HG02840 (cell line): ENCODE measurements around the gene FHOD1.

Experiments used
- ATAC-seq: cut with Tn5 transposase; IDR thresholded peaks from one replicate; pipeline ENCODE4 v1.9.1; 2021; ENCODE audit warnings: mild to moderate bottlenecking, moderate library complexity, moderate number of reproducible peaks; ENCODE audit not compliant: unreplicated experiment, low FRiP score

The FHOD1 gene

DNA sequence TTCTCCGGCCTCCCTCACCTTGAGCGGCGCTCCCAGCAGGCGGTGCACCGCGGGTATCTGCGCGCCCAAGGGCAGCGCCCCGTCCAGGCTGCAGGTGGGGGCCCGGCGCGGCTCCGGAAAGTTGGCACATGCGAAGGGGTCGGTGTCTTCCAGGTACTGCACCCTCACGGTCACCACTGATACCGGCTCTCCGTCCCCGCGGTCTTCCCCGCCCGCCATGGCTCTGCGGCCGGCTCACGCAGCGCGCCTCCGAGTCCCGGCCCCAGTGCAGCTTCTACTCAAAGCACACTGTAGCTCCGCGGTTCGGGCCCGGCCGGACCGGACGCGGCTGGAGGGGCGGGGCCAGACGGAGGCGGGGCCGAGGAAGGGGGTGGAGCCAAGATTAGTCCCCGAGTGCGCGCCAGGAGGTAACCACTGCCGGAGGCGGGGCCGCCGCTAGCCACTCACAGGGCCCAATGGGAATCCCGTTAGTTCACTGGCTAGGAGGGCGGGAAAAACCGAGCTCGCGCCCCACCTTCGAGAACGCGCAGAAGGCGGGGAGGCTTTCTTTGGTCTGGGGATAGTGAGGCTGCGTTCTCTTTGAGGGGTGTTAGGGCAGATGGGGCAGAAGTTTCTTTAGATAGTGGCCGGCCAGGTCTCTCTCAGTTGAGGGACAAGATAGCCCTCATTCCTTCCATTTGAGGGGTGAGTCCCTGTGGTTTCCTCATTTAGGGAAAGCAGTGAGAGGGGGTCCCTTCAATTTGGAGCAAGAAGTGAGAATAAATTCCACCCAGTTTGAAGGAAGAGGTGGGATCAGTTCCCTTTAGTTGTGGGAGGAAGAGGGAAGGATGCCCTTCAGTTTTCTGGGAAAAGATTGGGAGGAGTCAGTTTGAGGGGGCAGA is at the start of gene FHOD1:
Gene FHOD1, minus strand, starts transcription at position 290 of the 881 bp plus-strand sequence. Its CDS starts 71 bp downstream, at position 219.
- peak; percentile 50 for ATAC-seq

DNA sequence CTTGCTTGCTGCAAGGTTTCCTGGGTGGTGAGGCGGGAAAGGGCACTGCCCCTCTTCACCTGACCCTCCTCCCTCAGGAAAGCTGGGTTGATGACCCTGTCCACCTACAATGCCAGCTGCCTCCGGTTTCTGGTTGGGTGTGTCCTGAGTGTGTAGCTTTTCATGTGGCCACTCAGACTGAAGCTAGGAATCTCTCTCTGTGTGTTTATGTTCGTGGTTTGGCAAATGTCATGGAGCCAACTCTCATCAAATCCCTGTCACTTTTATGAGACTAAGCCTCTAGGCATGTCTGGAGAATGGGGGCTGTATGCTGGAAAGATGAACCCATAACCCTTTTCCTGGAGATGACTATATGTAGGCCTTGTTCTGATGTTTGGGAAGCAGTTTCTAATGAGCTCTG is 49.1 kb upstream of the FHOD1 start:
- ATAC-seq = no peak

DNA sequence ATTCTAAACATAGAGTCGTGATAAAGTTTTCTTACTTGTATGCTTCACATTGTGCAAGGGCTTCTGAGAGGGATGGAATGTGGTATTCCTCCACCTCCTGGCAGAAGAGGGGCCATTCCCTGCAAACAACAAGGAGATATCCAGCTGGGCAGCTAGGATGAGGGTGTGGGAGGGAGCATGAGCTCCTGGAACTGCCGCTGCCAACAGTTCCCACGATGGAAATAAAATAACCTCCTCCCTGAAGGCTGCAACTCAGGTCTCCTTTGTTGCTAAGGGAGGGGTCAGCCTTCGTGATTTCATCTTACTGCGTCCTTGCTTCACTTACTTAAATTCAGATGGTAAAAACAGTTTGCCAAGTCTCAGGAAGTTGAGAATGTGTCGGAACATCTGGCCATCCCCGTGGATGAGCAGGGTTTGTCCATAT is 47.7 kb upstream of the FHOD1 start:
- ATAC-seq = no peak

DNA sequence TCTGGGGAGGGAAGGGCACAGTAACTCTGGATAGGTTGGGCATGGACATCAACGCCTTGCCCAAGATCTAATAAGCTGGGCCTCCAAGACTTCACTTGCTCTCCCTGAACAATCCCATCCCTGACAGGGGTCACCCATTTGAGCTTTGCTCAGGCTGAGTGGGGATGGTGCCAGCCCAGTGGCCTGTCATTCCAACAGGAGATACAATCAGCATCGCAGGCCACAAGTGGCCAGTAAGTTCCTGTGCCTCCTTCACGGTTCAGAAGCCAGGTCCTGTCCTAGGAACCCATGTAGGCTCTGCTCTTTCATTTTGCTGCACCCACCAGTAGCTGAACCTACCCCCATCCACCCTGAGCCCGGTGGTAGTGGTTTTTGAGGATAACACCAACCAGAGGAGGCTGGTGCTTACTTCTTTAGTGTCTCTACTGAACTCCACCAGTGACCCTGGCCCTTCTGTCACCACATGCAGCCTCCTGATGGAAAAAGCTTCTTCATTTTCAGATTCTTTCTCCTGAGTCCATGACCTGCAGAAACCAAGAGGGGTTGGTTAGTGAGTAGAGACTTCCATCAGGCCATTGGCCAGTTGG is 47.0 kb upstream of the FHOD1 start:
- no peak for ATAC-seq

- no peak for ATAC-seq
Measured at GRCh38 chr16:67291461-67291860, 44.2 kb upstream of the FHOD1 start.

- no peak for ATAC-seq
Measured at GRCh38 chr16:67287960-67288359, 40.7 kb upstream of the FHOD1 start.

DNA sequence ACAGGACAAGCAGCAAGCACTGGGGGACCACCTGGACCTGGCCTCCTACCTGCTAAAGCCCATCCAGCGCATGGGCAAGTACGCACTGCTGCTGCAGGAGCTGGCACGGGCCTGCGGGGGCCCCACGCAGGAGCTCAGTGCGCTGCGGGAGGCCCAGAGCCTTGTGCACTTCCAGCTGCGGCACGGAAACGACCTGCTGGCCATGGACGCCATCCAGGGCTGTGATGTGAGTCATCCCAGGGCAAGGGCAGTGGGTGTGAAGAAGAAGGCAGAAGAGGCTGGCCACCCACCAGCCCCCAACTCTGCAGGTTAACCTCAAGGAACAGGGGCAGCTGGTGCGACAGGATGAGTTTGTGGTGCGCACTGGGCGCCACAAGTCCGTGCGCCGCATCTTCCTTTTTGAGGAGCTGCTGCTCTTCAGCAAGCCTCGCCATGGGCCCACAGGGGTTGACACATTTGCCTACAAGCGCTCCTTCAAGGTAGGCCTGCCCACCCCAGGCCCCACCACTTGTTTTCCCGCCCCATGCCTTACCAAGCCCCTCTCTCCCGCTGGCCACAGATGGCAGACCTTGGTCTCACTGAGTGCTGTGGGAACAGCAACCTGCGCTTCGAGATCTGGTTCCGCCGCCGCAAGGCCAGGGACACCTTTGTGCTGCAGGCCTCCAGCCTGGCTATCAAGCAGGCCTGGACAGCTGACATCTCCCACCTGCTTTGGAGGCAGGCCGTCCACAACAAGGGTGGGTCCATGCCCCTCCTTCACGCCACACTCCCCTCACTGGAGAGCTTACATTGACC is 39.4 kb upstream of the FHOD1 start:
- ATAC-seq = no peak

GRCh38 chr16:67284699-67285646 is 37.7 kb upstream of the FHOD1 start:
- ATAC-seq = no peak

DNA sequence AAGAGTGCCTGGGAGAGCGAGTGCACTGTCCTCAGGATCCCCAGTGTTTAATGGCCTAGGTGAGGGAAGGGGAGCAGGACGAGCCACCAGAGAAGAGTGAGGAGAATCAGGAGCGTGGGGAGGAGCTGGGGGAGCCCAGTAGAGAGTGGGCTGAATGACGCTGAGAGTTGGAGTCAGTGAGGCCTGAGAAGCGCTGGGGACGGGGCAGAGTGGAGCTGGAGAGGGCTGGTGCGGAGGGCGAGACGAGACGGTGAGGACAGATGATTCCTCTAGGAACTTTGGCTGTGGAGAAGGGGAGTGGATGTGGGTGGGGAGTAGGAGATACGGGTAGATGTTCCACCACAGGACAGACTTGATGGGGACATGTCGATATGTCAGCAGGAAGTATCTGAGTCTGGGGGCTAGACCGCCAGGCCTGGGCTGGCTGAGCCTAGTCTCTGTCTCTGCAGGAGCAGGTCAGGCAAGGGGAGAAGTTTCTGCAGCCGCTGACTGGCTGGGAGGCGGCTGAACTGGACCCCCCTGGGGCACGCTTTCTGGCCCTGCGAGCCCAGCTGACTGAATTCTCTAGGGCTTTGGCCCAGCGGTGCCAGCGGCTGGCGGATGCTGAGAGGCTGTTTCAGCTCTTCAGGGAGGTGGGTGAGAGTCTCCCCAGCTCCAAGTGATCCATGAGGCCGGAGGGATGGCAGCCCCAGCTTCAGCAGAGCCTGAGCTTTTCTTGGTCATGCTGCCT is 36.7 kb upstream of the FHOD1 start:
- ATAC-seq = no peak

GRCh38 chr16:67283039-67283825 is 36.0 kb upstream of the FHOD1 start:
- no peak for ATAC-seq

DNA sequence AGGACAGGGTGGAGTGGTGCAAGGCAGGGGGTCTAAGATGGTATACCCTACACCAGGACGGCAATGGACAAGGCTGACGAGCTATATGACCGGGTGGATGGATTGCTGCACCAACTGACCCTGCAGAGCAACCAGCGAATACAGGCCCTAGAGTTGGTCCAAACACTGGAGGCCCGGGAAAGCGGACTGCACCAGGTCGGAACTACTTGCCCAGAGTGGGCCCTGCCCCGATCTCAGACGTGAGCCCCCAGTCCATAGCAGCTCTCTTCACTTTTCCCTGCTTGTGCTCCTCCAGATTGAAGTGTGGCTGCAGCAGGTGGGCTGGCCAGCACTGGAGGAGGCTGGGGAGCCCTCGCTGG is 35.1 kb upstream of the FHOD1 start:
- no peak for ATAC-seq

DNA sequence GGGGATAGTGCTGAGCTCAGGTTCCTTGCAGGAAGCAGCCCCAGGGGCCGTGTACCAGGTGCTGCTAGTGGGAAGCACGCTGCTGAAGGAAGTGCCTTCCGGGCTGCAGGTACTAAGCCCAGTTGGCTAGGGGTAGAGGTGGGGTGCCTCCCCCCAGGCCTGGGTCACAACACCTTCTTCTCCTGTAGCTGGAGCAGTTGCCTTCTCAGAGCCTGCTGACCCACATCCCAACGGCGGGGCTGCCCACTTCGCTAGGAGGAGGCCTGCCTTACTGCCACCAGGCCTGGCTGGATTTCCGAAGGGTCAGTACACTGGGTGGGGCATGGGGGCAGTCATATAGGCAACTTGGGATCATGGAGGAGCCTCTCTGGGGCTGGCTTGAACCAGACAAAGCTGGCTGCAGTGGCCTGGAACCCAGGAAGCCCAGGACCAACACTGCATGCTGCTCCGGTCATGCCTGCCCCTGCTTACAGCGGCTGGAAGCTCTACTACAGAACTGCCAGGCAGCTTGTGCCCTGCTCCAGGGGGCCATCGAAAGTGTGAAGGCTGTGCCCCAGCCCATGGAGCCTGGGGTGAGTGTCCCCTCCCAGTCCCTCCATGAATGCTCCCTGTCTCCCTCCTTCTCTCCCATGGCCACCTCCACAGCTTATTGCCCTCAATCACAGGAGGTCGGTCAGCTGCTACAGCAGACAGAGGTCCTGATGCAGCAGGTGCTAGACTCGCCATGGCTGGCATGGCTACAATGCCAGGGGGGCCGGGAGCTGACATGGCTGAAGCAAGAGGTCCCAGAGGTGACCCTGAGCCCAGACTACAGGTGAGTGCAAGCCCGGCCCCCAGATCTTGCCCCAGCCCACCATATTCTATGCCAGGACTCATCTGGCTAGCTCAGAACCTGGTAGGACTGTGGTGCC is 34.5 kb upstream of the FHOD1 start:
- ATAC-seq = no peak

DNA sequence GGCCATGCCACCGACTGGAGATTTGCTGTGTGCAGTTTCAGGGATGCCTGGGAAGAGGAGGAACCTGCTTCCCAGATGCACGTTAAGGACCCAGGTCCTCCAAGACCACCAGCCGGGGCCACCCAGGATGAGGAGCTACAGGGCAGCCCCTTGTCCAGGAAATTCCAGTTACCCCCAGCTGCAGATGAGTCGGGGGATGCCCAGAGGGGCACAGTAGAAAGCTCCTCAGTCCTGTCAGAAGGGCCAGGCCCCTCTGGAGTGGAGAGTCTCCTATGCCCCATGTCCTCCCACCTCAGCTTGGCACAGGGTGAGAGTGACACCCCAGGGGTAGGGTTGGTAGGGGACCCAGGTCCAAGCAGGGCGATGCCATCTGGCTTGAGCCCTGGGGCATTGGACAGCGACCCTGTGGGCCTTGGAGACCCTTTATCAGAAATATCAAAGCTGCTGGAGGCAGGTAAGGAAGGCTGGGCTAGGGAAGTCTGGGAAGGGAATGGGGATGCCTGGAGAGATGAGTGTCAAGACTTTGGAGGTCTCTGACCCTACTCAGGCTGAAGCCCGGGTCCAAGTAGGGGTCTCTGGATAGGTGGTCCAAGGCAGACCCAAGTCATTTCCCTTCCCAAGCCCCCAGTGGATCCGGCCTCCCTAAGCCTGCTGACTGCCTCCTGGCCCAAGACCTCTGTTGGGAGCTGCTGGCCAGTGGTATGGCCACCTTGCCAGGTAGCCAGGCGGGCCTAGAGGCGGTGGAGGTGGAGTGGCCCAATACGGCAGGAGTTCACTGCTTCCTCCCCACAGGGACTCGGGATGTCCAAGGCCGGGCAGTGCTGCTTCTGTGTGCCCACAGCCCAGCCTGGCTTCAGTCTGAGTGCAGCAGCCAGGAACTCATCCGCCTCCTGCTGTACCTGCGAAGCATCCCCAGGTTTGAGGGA is 33.1 kb upstream of the FHOD1 start:
- ATAC-seq = no peak

DNA sequence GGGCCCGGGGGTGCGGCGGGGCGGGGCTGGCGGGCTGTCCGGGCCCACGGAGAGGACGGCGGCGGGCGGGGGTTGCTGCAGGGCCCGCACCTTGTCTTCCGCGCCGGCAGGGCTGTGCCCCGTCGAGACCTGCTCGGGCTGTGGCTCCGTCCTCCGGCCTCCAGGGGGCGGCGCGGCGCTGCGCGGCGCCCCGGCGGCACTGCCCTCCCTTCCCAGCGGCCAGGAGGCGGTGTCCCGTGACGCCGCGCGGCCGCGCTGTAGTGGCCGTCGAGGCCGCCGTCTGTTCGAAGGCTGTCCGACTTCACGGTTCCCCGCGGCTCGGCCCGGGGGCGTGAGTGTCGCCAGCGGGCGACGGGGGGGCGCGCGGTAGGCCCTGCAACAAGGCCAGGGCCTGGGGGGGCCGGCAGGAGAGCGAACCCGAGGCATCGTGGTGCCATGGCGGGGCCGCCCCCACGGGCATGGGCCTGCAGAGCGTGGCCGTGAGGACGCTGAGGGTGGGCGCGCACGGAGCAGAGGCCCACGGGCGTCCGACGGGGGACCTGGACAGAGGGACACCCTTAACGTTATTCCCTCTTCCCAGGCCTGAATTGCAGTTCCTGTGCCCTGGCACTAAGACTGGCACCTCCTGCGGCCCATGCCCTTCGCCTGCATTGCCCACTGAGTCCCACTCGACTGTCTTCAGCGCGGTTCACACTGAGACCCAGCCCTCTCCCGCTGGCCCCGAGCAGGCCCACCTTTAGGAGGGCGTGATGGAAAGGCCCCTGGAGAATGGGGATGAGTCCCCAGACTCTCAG is 32.2 kb upstream of the FHOD1 start, which contains the start of gene PLEKHG4:
Gene PLEKHG4, plus strand, starts transcription at position 237 of the 794 bp plus-strand sequence. Its CDS starts 513 bp downstream, at position 750.
- ATAC-seq = no peak

GRCh38 chr16:67278773-67279295 is 31.6 kb upstream of the FHOD1 start:
- no peak for ATAC-seq
